CD4-positive, alpha-beta T cell treated with Interleukin-21 for 1 hour (primary cell): ENCODE measurements around the gene NLRP10.
"Not testable (repeated sequence)": the region's sequence is repeated elsewhere in the genome, so short reads cannot be mapped to it uniquely, and the experiment has no call there.

Experiments used
- DNase-seq: peaks from one replicate; pipeline ENCODE4 v3.0.0-alpha.2; 2020

The NLRP10 gene

GRCh38 chr11:7965386-7965785 is at the start of gene NLRP10:
Gene NLRP10 (minus strand): TSS chr11:7965447. CDS start chr11:7963495, 1,952 bp downstream.
- no peak for DNase-seq

GRCh38 chr11:8013833-8014232 is 48.6 kb upstream of the NLRP10 start:
- DNase-seq, result no peak

- no peak for DNase-seq
Measured at GRCh38 chr11:8011981-8012444, 46.8 kb upstream of the NLRP10 start.

GRCh38 chr11:8011371-8011770 is 46.1 kb upstream of the NLRP10 start:
- no peak for DNase-seq

DNA sequence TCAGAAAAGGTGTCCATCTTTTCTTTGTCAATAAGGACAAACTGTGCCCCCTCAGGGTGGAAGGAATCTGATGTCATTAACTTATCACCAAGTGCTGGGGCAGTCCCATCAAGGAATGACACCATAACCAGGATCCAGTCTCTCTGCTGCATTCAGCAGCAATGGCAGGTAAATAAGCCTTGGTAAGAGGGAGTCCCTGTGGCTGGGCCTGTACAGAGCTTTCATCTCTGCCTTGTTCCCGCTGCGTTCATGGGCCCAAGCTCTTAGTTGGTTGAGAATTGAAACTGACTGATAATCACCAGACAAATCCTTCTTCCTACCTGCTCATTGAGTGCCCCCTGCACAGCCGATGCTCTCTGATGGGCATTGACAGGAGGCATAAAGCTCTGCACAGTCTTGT is 44.6 kb upstream of the NLRP10 start:
- DNase-seq, result no peak

GRCh38 chr11:8008212-8008611 is 43.0 kb upstream of the NLRP10 start:
- no peak for DNase-seq

DNA sequence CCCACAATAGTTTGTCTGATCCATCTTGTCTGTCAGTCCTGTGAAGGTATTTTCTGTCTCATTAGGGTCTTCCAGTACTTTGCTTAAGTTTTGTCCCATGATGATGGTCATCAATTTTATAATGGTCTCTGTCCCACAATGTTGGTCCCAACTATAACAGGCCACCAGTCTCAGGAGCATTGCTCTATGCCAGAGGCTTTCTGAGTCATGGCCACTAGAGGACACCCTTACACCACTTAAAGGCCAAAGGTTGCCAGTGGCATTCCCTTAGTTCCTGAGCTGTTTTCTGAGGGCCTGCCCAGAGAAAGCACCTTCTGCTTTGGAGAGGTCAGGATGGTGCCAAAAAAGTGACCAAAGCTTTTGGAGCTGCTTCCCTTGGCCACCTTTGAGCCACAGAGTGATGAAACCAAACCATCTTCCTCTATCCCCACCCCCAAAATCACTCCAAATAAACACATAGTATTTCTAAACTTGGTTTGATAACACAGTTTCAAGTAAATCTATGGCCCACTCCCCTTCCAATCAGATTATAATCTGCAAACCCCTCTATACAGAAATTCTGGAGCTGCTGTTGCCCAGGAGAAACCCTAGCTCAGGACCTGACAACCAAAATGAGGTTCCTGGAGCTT is 41.2 kb upstream of the NLRP10 start:
- peak; percentile 58 for DNase-seq

GRCh38 chr11:8005556-8005955 is 40.3 kb upstream of the NLRP10 start:
- no peak for DNase-seq

- no peak for DNase-seq
Measured at GRCh38 chr11:8004008-8004407, 38.8 kb upstream of the NLRP10 start.

DNA sequence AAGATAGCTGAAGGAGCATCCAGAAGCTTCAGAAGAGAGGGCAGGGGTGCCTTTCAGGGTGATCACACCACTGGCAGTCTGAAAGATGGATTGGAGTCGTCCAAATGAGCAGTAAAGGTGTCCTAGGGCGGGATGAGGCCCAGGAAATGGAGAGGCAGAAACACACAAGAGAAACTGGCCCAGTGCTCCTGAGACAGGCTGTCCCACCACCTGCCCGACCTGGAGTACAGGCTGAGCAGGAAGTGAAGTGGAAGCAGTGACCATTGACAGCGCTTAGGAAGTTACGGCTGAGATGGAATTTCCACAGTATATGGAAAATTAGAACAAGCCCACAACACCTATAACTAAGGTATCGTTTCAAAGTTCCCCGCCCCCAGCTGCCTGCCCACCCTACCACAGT is 37.9 kb upstream of the NLRP10 start:
- no peak for DNase-seq

DNA sequence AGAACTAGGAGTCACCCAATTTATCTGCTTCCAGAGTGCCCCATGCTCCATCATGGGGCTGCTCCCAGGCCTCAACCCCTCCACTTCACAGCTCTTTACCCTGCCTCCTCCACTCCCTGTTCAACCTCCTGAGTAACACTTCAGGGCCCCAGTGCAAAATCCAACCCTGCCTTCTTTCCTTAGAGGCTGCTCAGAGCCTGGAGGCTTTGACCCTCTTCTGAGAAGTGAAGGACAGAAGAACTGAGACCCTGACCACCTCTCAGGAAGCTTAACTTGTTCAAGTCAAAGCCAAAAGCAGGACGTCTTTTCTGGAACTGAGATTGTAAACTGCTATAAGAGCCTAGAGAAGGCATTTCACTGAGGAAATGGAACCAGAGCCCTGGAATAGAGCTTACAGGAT is 37.4 kb upstream of the NLRP10 start:
- no peak for DNase-seq

DNA sequence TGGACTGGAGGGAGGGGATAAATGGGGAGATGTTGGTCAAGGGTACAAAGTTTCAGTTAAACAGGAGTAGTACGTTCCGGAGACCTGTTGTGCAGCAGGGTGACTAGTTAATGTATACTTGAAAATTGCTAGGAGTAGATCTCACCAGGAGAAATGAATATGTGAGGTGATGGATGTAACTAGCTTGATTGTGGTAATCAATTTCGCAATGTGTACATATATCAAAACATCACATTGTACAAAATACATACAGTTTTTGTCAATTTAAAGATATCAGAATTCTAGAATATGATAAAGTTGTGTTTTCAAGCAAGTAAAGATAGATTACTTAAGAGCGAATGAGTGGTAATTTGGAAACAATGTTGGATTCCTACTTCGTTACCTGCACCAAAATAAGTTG is 35.1 kb upstream of the NLRP10 start:
- DNase-seq, result no peak

DNA sequence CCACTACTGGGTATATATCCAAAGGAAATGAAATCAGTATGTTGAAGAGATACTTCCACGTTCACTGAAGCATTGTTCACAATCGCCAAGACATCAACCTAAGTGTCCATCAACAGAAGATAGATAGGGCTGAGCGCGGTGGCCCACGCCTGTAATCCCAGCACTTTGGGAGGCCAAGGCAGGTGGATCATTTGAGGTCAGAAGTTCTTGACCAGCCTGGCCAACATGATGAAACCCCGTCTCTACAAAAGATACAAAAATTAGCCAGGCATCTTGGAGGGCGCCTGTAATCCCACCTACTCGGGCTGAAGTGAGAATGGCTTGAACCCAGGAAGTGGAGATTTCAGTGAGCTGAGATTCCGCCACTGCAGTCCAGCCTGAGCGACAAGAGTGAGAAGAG is 34.5 kb upstream of the NLRP10 start:
- DNase-seq, result no peak

GRCh38 chr11:7994581-7995278 is 29.5 kb upstream of the NLRP10 start:
- no peak for DNase-seq

DNA sequence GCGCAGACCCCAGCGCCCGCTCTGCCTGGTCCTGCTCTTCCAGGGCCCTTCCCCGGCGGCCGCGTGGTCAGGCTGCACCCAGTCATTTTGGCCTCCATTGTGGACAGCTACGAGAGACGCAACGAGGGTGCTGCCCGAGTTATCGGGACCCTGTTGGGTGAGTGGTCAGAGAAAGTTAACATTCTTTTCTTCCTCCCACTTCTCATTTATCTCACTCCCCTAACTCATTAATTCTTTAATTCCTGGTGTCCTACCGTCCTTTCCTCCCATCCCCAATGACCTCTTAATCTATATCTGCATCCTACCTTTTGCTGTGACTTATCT is 22.3 kb upstream of the NLRP10 start:
- DNase-seq, result not testable (repeated sequence)

- DNase-seq, result peak; percentile 99
Measured at GRCh38 chr11:7986768-7987559, 21.7 kb upstream of the NLRP10 start, which contains the start of gene EIF3F. Gene EIF3F (plus strand): TSS chr11:7987337. CDS start chr11:7987353, 16 bp downstream.

- DNase-seq, result no peak
Measured at GRCh38 chr11:7983832-7984590, 18.8 kb upstream of the NLRP10 start.

DNA sequence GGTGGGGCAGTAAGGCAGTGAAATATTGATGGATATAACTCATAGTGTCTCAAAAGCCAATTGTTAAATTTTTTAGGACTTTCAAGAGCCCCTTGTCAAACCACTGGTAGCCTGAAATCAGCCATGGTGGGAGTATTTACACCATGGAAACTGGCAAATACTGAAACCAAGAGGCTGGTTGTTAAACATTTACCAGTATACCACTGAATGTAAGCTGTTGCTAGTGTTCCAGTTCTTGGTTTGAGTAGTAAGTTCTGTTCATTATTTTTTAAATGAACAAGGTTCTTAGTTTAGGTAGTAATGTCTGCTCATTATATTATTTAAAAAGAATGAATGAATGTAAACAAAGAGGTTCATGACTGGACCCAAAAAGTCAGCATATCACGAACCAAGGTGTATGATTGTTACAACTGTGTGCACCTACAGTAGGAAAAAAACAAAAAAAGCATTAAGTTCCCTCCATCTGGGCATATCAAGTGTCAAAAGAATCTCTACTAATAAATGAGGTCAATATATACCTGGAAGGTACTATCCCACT is 17.4 kb upstream of the NLRP10 start:
- no peak for DNase-seq

DNA sequence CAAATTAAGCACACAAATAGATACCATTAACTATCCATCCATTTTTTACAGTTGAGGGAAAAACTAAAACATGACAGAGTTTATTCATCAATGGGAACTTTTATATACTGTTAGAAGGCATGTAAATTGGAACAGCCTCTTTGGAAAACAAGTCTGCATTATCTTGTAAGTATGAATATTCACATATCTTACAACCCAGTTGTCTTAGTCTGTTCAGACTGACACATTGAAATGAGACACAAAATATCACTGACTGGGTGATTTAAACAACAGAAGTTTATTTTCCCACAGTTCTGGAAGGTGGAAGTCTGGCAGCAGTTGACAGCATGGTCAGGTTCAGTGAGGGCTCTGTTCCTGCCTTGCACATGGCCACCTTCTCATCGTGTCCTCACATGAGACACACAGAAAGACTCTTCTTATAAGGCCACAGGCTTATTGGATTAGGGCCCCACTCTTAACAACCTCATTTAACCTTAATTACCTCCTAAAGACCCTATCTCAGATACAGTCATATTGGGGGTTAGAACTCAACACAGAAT is 16.4 kb upstream of the NLRP10 start:
- DNase-seq, result no peak

- DNase-seq, result no peak
Measured at GRCh38 chr11:7977232-7977917, 12.1 kb upstream of the NLRP10 start.

GRCh38 chr11:7974668-7975067 is 9.4 kb upstream of the NLRP10 start:
- DNase-seq, result no peak

DNA sequence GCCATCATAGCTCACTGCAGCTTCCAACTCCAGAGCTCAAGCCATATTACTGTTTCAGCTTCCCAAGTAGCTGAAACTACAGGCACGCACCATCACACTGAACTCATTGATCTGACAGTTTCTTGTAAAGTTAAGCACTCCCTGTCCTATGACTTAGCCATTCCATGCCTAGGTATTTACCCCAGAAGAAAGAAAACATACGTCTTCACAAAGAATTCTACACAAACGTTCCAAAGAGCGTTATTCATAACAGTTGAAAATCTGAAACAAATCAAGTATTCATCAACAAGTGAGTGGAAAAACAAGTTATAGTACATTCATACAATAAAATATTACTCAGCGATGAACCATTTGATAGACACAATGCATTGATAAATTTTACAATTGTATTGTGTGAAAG is 7.8 kb upstream of the NLRP10 start:
- DNase-seq, result no peak
